ENCODE data around the gene ACSL1.

The ACSL1 gene

DNA sequence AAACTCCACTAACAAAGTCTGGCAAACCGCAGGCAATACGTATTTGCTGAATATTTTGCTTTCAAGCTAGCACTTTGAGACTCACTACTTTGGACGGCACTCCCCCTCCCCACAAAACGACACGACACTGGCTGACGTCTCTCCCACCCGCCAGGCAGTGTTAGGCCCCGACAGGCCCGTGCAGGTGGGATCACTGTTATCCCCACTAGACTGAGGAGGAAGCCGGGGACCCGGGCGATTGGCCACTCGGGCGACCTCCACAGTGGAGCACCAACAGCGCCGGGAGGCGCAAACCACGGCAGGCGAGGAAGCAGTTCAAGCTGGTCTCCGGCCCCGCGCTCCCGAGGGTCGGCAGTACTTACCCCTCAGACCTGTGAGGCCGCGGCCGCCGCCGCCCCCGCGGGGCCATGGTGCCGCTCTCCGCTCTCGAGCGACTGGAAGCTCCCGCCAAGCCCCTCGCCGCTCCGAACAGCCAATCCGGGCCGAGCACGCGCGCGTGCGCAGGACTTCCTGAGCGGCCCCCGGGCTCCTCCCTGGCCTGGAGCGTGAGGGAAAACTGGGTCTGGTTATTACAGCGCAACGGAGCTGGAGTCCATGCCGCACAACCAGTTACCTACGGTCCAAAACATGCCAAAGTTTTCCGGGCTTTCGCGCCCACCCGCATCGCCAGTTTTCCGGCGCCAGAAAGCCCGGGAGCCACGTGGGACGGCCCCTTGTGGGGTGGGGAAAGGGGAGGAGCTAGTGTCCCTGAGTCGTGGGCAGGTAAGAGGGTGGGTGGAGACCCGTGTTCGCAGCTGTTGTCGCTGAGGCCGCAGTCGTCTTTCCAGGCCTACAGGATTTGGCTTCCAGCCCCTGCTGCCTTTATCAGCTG lies 91.9 kb downstream of the ACSL1 start, which contains the start of gene CENPU:
Gene CENPU, minus strand, starts transcription at position 443 of the 871 bp plus-strand sequence. Its CDS starts 34 bp downstream, at position 409.
- ChIA-PET CTCF (interaction anchor here (0.6 to 1.0 kb wide), 2 partner anchors 12 to 108 kb away, joined by 3 to 8 read pairs; no protein-coding TSS in a partner anchor), POLR2A (interaction anchor here (0.6 to 2.8 kb wide), 66 partner anchors 9 to 746 kb away, joined by 3 to 43 read pairs (median 4); partner anchors contain the start of genes ACSL1, CASP3, HELT and IRF2)
- TF ChIP-seq ARNT (IDR thresholded peaks at IDR 0.05) (peak; percentile 73; the same call in 1 of the 2 replicates), ELF4 (IDR thresholded peaks at IDR 0.05) (no peak; the same call in 1 of the 2 replicates), FOXM1 (IDR thresholded peaks at IDR 0.05; ENCODE audit: borderline replicate concordance) (peak; percentile 95), L3MBTL2 (conservative IDR thresholded peaks at IDR 0.05) (peak; percentile 89)
- DNase-seq (ENCODE audit: extremely low spot score): peak; percentile 89

GRCh38 chr4:184732126-184732525 lies 93.6 kb downstream of the ACSL1 start:
- TF ChIP-seq ARNT (IDR thresholded peaks at IDR 0.05): no peak
- no peak for TF ChIP-seq HDGF (IDR thresholded peaks at IDR 0.05; ENCODE audit: borderline replicate concordance)
- TF ChIP-seq CTBP1 (IDR thresholded peaks at IDR 0.05; ENCODE audit: borderline replicate concordance): no peak
- TF ChIP-seq FOXK2 (IDR thresholded peaks at IDR 0.05): no peak
- no peak for TF ChIP-seq LEF1 (IDR thresholded peaks at IDR 0.05; ENCODE audit: borderline replicate concordance)
- TF ChIP-seq L3MBTL2 (conservative IDR thresholded peaks at IDR 0.05): no peak
- no peak for TF ChIP-seq ZNF384 (IDR thresholded peaks at IDR 0.05)
- TF ChIP-seq BHLHE40 (IDR thresholded peaks at IDR 0.05; ENCODE audit: borderline replicate concordance): no peak
- no peak for TF ChIP-seq SP1 (IDR thresholded peaks at IDR 0.05)
- ChIA-PET POLR2A (interaction anchor here (0.7 to 2.8 kb wide), 3 partner anchors 9 to 194 kb away, joined by 3 to 43 read pairs (median 3); no protein-coding TSS in a partner anchor), CTCF (no interaction called here)
- DNase-seq (ENCODE audit: extremely low spot score): no peak

GRCh38 chr4:184731056-184731455 lies 94.7 kb downstream of the ACSL1 start:
- POLR2A ChIA-PET: interaction anchor here (0.9 kb wide), 1 partner anchor 8 kb away, joined by 3 read pairs; no protein-coding TSS in a partner anchor
- no peak for DNase-seq (ENCODE audit: extremely low spot score)
- CTCF ChIA-PET: interaction anchor here (0.6 kb wide), 1 partner anchor 467 kb away, joined by 3 read pairs; no protein-coding TSS in a partner anchor
- no peak for TF ChIP-seq ARNT (IDR thresholded peaks at IDR 0.05)
- no peak for TF ChIP-seq BHLHE40 (IDR thresholded peaks at IDR 0.05; ENCODE audit: borderline replicate concordance)
- no peak for TF ChIP-seq PKNOX1 (IDR thresholded peaks at IDR 0.05)
- no peak for TF ChIP-seq FOXA1 (IDR thresholded peaks at IDR 0.05)
- TF ChIP-seq TARDBP (IDR thresholded peaks at IDR 0.05): no peak
- TF ChIP-seq ZNF384 (IDR thresholded peaks at IDR 0.05): no peak
- TF ChIP-seq SUZ12 (IDR thresholded peaks at IDR 0.05): no peak
- no peak for TF ChIP-seq LEF1 (IDR thresholded peaks at IDR 0.05; ENCODE audit: borderline replicate concordance)
- TF ChIP-seq SP1 (IDR thresholded peaks at IDR 0.05): no peak
- TF ChIP-seq NFRKB (IDR thresholded peaks at IDR 0.05): no peak
- TF ChIP-seq ELF4 (IDR thresholded peaks at IDR 0.05): no peak
- TF ChIP-seq FOXK2 (IDR thresholded peaks at IDR 0.05): no peak
- TF ChIP-seq FOXM1 (IDR thresholded peaks at IDR 0.05; ENCODE audit: borderline replicate concordance): no peak
- no peak for TF ChIP-seq L3MBTL2 (conservative IDR thresholded peaks at IDR 0.05)
- no peak for TF ChIP-seq HDGF (IDR thresholded peaks at IDR 0.05; ENCODE audit: borderline replicate concordance)
- TF ChIP-seq CTBP1 (IDR thresholded peaks at IDR 0.05; ENCODE audit: borderline replicate concordance): no peak

DNA sequence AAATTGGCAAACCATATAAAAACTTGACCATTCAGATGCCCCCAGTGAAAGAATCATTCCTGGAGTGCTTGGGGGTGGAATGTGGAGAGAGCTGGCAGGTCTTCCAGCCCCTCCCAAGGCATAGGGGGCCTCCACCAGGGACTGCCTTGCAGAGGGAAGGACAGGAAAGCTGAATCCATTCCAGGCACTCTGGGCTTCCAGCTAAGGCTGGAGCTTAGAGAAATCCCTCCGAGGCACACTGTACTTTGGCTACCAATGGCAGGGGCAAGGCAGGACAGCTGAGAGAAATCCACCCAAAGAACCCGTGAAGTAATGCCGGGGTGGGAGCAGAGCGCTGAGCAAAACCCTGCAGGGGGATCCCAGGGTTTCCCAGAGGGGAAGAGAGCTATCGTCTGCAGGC lies 95.8 kb downstream of the ACSL1 start:
- ChIA-PET CTCF (interaction anchor here (0.6 kb wide), 1 partner anchor 28 kb away, joined by 3 read pairs; no protein-coding TSS in a partner anchor), POLR2A (interaction anchor here (1.0 kb wide), 1 partner anchor 8 kb away, joined by 3 read pairs; no protein-coding TSS in a partner anchor)
- no peak for DNase-seq (ENCODE audit: extremely low spot score)
- TF ChIP-seq FOXM1 (IDR thresholded peaks at IDR 0.05; ENCODE audit: borderline replicate concordance) (no peak), ARNT (IDR thresholded peaks at IDR 0.05) (no peak), HDGF (IDR thresholded peaks at IDR 0.05; ENCODE audit: borderline replicate concordance) (no peak), ZNF384 (IDR thresholded peaks at IDR 0.05) (no peak), SP1 (IDR thresholded peaks at IDR 0.05) (no peak), ELF4 (IDR thresholded peaks at IDR 0.05) (no peak), TARDBP (IDR thresholded peaks at IDR 0.05) (no peak), SUZ12 (IDR thresholded peaks at IDR 0.05) (no peak), PKNOX1 (IDR thresholded peaks at IDR 0.05) (no peak), L3MBTL2 (conservative IDR thresholded peaks at IDR 0.05) (no peak), NFRKB (IDR thresholded peaks at IDR 0.05) (no peak), FOXA1 (IDR thresholded peaks at IDR 0.05) (no peak)

GRCh38 chr4:184728858-184729257 lies 96.9 kb downstream of the ACSL1 start:
- no peak for TF ChIP-seq FOXM1 (IDR thresholded peaks at IDR 0.05; ENCODE audit: borderline replicate concordance)
- no peak for TF ChIP-seq HDGF (IDR thresholded peaks at IDR 0.05; ENCODE audit: borderline replicate concordance)
- TF ChIP-seq CTBP1 (IDR thresholded peaks at IDR 0.05; ENCODE audit: borderline replicate concordance): no peak
- TF ChIP-seq BHLHE40 (IDR thresholded peaks at IDR 0.05; ENCODE audit: borderline replicate concordance): no peak
- no peak for TF ChIP-seq L3MBTL2 (conservative IDR thresholded peaks at IDR 0.05)
- no peak for TF ChIP-seq NFRKB (IDR thresholded peaks at IDR 0.05)
- no peak for TF ChIP-seq FOXK2 (IDR thresholded peaks at IDR 0.05)
- no peak for TF ChIP-seq PKNOX1 (IDR thresholded peaks at IDR 0.05)
- no peak for TF ChIP-seq SUZ12 (IDR thresholded peaks at IDR 0.05)
- no peak for TF ChIP-seq FOXA1 (IDR thresholded peaks at IDR 0.05)
- TF ChIP-seq ZNF384 (IDR thresholded peaks at IDR 0.05): no peak
- TF ChIP-seq ELF4 (IDR thresholded peaks at IDR 0.05): no peak
- TF ChIP-seq SP1 (IDR thresholded peaks at IDR 0.05): no peak
- TF ChIP-seq ARNT (IDR thresholded peaks at IDR 0.05): no peak
- TF ChIP-seq TARDBP (IDR thresholded peaks at IDR 0.05): no peak
- no peak for TF ChIP-seq LEF1 (IDR thresholded peaks at IDR 0.05; ENCODE audit: borderline replicate concordance)
- ChIA-PET POLR2A (no interaction called here), CTCF (interaction anchor here (0.8 kb wide), 1 partner anchor 294 kb away, joined by 3 read pairs; no protein-coding TSS in a partner anchor)
- no peak for DNase-seq (ENCODE audit: extremely low spot score)

All from HEK293T (cell line).